Upper lobe of left lung (tissue), 4 donors: ENCODE data around the gene CTPS1.

Source experiments
- EP300 ChIP-seq, 4 donors: sonication (generic); formaldehyde crosslinking; IDR thresholded peaks; one replicate each; pipeline ENCODE4 v1.5.1; 2017; ENCODE audit warnings: antibody characterized with exemption in 4 of 4, control low read depth in 2 of 4
- POLR2A ChIP-seq, 4 donors: fragments of 450-650 bp; IDR thresholded peaks; one replicate each; pipeline ENCODE4 v1.5.1; 2016 to 2017; ENCODE audit warnings: antibody characterized with exemption in 4 of 4, mild to moderate bottlenecking in 2 of 4
- POLR2AphosphoS5 ChIP-seq, 2 donors: sonication (generic); formaldehyde crosslinking; IDR thresholded peaks; one replicate each; pipeline ENCODE4 v1.5.1; 2017; ENCODE audit warnings: antibody characterized with exemption in 2 of 2
- TF ChIP-seq, protein P1 (sequence below), 6 experiments: fragments of 450-650 bp in 4 of 6; fragments of 200-600 bp in 2 of 6; sonication (generic) in 2 of 6; IDR thresholded peaks; one replicate each; pipeline ENCODE4 v1.5.1; 2016 to 2019; ENCODE audit warnings: antibody characterized with exemption in 6 of 6

DNA sequence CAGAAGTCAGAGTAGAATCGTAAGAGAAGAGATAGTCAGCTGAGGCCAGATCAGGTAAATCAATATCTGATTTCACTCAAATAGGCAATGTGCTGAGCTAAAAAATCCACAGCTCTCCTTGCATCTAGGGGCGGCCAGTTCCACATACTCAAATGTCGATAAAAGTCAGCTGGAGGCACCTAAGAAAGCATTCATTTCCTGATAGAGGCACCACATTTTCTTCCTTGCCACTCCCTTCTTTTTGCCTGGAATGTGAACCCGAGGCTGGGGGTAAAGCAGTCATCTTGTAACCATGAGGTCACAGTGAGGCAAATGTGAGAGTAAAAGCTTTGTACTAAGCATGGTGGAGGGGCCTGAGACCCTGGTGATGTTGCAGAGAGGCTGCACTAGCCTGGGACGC lies 24.2 kb upstream of the CTPS1 start:
- TF ChIP-seq POLR2A (IDR thresholded peaks at IDR 0.05) (no peak), POLR2AphosphoS5 (IDR thresholded peaks at IDR 0.05) (no peak), EP300 (IDR thresholded peaks at IDR 0.05) (no peak)
- TF ChIP-seq, protein P1, sequence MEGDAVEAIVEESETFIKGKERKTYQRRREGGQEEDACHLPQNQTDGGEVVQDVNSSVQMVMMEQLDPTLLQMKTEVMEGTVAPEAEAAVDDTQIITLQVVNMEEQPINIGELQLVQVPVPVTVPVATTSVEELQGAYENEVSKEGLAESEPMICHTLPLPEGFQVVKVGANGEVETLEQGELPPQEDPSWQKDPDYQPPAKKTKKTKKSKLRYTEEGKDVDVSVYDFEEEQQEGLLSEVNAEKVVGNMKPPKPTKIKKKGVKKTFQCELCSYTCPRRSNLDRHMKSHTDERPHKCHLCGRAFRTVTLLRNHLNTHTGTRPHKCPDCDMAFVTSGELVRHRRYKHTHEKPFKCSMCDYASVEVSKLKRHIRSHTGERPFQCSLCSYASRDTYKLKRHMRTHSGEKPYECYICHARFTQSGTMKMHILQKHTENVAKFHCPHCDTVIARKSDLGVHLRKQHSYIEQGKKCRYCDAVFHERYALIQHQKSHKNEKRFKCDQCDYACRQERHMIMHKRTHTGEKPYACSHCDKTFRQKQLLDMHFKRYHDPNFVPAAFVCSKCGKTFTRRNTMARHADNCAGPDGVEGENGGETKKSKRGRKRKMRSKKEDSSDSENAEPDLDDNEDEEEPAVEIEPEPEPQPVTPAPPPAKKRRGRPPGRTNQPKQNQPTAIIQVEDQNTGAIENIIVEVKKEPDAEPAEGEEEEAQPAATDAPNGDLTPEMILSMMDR (IDR thresholded peaks at IDR 0.05), result no peak
